ES-I3 (cell line): ENCODE measurements around the gene TMEM130.

ENCODE experiments used
- H3K36me3 ChIP-seq: 2 replicates; pipeline ENCODE4 v1.6.1; 2013; ENCODE audit warnings: mild to moderate bottlenecking, low read length, control low read depth, moderate library complexity; ENCODE audit not compliant: insufficient read depth
- H3K4me1 ChIP-seq: 2 replicates; pipeline ENCODE4 v1.6.1; 2013; ENCODE audit warnings: mild to moderate bottlenecking, control low read depth, low read length; ENCODE audit not compliant: insufficient read depth
- H3K9ac ChIP-seq: 2 replicates; pipeline ENCODE4 v1.6.1; 2013; ENCODE audit warnings: low read depth, mild to moderate bottlenecking, low read length, moderate library complexity
- H3K9me3 ChIP-seq: 2 replicates; pipeline ENCODE4 v1.6.1; 2013; ENCODE audit warnings: mild to moderate bottlenecking, low read length, moderate library complexity; ENCODE audit not compliant: control insufficient read depth, insufficient read depth

Gene TMEM130

DNA sequence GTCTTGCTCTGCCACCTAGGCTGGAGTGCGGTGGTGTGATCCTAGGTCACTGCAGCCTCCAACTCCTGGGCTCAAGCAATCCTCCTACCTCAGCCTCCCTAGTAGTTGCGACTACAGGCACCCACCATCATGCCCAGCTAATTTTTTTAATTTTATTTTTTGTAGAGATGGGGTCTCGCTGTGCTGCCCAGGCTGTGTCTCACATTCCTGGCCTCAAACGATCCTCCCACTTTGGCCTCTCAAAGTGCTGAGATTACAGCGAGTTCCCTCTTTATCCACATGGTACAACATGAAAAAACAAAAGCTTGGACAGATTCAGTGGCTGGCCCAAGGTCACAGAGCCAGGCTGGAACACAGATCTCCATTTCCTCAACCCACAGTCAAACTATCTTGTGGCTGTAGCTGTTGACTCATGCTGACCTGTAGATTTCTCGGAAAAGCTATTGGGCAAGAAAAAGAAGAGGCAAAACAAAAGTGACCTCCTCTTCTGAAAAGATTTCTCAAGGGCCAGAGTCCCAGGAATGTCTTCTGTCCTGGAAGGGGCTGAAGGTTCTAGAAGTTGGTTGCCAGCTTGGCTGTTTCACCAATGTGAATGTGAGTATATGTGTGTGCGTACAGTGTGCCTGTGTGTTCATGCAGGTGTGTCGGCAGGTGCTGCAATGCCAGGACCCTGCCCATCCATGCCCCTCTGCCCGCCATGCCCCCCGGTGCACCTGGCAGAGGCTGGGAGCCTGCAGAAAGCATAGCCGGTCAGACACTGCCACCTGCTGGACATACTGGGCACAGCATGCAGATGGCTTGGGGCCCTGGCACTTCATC lies 28.4 kb downstream of the TMEM130 start:
- Histone ChIP-seq H3K4me1 (no peaks in the 10 kb centered on the region), H3K9ac (no peak overlapping the region), H3K36me3 (no peaks in the 10 kb centered on the region), H3K9me3 (no peaks in the 10 kb centered on the region)

DNA sequence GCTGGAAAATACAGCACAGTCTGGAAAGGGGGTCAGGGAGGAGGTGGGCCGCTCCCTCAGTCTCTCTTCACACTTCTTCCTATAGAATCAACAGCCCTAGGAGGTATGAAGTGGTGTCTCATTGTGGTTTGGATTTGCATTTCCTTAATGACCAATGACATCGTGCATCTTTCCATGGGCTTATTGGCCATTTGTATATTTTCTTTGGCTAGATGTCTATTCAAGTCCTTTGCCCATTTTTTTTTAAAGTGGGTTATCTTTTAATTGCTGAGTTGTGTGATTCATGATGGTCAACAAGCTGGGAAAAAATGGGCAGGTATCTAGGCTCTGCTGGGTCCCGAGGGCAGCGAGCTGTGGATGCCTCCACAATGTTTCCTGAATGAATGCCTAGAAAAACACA lies 29.1 kb downstream of the TMEM130 start:
- no peaks in the 10 kb centered on the region for H3K36me3 ChIP-seq
- no peak overlapping the region for H3K9ac ChIP-seq
- no peaks in the 10 kb centered on the region for H3K4me1 ChIP-seq
- no peaks in the 10 kb centered on the region for H3K9me3 ChIP-seq

DNA sequence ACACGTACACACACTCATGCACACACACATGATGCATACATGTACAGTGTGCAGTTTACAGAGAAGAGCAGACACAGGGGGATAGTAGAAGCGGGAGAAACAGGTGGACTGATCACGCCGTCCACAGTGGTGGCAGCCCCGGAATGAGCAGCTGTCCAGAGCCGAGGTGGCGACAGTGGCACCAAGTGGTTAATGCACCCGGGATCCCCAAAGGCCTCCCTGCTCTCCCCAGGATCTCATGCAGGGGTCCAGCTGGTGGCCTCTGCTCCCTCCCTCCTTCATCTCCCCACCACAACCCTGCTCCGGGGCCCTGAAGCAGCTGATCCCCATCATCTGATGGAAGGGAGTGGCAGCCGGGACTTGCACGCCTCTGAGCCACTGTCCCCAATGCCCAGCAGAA lies 29.7 kb downstream of the TMEM130 start:
- Histone ChIP-seq H3K9ac (no peak overlapping the region), H3K36me3 (no peaks in the 10 kb centered on the region), H3K9me3 (no peaks in the 10 kb centered on the region), H3K4me1 (no peaks in the 10 kb centered on the region)

DNA sequence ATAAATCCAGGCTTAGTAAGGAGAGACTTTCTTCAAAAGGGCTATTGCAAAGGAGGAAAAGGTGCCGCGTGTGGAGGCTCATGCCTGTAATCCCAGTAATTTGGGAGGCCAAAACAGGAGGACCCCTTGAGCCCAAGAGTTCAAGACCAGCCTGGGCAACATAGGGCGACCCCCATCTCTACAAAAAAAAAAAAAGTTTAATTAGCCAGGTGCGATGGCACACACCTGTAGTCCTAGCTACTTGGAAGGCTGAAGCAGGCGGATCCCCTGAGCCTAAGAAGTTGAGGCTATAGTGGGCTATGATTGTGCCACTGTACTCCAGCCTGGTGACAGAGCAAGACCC lies 32.2 kb downstream of the TMEM130 start:
- H3K9me3 ChIP-seq, result no peaks in the 10 kb centered on the region
- H3K36me3 ChIP-seq, result no peaks in the 10 kb centered on the region
- H3K4me1 ChIP-seq, result no peaks in the 10 kb centered on the region
- H3K9ac ChIP-seq, result no peak overlapping the region

DNA sequence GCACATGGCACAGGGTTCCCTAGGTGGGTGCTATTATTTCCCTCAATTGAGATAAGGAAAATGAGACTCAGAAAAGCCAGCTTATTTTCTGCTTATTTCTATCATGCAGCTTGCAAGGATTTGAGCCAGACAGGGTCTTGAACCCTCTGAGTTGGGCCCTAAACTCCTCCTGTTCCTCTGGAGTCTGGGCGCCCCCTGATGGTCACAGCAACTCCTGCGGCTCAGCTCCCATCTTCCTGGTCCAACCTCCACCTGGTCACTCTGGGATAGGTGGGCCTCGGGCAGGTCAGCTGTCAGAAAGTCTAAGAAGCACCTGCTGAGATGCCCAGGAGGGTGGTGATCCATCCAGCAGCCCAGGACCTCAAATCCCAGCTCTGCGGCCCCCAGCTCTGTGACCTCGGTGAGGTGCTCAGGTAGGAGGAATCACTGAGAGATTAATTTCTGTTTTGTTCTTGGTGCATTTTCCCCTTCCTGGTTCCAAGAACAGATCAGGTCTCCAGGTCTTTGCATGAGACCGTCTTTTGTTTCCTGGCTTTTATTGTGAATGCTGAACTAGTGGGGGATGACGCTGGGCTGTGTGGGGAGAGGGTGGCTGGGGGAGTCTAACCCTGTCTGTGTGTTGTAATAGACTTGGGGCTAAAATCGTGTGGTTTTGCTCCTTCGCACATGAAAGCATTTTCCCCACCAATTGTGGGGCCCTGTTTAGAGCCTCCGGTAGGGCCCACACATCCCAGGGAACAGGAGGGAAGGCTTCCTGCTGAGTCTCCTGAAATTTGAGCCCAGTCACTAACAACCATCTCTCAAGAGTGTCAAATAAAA lies 32.8 kb downstream of the TMEM130 start:
- H3K9me3 ChIP-seq, result no peaks in the 10 kb centered on the region
- H3K9ac ChIP-seq, result no peak overlapping the region
- H3K36me3 ChIP-seq, result no peaks in the 10 kb centered on the region
- no peaks in the 10 kb centered on the region for H3K4me1 ChIP-seq

DNA sequence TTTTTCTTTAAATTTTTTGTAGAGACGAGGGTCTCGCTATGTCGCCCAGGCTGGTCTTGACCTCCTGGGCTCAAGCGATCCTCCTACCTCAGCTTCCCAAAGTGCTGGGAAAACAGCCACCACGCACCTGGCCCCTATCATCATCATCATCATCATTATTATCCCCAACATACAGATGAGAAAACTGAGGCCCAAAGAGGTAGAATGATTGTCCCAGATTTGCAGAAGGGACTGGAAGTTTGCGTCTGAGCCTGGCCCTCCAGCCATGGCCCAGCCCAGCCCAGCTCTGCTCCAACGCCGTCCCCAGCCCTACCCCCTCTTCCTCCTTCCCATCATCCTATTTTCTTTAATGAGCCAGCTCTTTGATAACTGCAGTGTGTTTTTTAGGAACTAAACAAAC lies 34.9 kb downstream of the TMEM130 start:
- H3K9me3 ChIP-seq, result no peaks in the 10 kb centered on the region
- H3K36me3 ChIP-seq, result no peaks in the 10 kb centered on the region
- no peaks in the 10 kb centered on the region for H3K4me1 ChIP-seq

DNA sequence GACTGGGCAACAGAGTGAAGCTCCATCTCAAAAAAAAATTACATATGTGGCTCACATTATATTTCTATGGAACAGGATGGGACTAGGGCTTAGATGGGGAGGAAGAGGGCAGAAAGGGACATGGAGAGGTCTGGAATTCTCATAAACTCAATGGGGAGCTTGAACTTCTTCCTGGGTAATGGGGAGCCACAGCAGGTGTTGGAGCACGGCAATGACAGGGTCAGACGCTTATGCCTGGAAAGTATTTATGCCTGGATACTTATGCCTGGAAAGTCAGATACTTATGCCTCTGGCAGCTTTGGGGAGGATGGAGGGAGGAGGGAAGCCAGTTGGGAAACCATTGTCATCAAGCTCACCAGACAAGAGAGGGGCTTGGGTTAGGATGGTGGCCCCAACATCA lies 36.8 kb downstream of the TMEM130 start:
- H3K36me3 ChIP-seq, result no peaks in the 10 kb centered on the region
- H3K9me3 ChIP-seq, result no peaks in the 10 kb centered on the region
- no peak overlapping the region for H3K9ac ChIP-seq
- H3K4me1 ChIP-seq, result no peaks in the 10 kb centered on the region

More for the DNA sequence above, 34.9 kb downstream of the TMEM130 start:
- H3K9ac ChIP-seq, result no peak overlapping the region

DNA sequence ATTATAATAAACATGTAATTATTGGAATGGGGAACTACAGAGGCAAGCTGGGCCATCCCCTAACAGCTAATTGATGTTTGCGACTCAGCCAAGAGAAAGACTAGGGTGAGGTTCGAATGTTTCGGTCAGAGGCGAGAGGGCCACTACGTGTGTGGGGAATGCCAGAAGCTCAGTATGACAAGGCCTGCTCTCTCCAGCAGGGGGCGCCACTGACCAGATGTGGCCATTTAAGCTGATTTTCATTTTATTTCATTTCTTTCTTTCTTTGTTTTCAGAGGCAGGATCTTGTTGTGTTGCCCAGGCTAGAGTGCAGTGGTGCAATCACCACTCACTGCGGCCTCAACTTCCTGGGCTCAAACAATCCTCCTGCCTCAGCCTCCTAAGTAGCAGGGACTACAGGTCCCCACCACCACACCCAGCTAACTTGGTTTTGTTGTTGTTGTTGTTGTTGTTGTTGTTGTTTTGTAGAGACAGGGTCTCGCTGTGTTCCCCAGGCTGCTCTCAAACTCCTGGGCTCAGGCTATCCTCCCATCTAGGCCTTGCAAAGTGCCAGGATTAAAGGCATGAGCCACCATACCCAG lies 38.1 kb downstream of the TMEM130 start:
- H3K9me3 ChIP-seq, result no peaks in the 10 kb centered on the region
- H3K9ac ChIP-seq, result no peak overlapping the region
- no peaks in the 10 kb centered on the region for H3K4me1 ChIP-seq
- H3K36me3 ChIP-seq, result no peaks in the 10 kb centered on the region

DNA sequence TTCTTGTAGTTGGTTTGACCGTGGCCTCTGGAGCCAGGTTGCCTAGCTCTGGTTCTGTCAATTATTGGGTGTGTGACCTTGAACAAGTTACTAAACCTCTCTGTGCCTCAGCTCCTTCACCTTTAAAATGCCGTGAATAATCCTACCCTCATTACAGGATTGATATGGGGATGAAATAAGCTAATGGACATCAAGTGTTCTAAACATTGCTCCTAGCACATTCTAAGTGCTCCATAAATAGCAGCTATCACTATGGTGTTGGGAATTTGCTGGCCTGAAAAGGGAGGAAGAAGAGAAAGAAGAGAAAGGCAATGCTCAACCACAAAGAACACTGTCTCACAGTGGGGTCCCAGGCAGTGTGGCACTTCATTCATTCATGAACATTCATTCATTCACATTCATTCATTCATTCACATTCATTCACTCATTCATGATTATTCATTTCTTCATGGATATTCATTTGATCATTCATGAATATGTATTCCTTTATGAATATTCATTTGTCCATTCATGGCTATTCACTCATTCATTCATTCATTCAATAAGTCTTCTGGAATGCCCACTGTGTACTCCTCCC lies 38.8 kb downstream of the TMEM130 start:
- H3K36me3 ChIP-seq, result no peaks in the 10 kb centered on the region
- no peak overlapping the region for H3K9ac ChIP-seq
- H3K4me1 ChIP-seq, result no peaks in the 10 kb centered on the region
- no peaks in the 10 kb centered on the region for H3K9me3 ChIP-seq

DNA sequence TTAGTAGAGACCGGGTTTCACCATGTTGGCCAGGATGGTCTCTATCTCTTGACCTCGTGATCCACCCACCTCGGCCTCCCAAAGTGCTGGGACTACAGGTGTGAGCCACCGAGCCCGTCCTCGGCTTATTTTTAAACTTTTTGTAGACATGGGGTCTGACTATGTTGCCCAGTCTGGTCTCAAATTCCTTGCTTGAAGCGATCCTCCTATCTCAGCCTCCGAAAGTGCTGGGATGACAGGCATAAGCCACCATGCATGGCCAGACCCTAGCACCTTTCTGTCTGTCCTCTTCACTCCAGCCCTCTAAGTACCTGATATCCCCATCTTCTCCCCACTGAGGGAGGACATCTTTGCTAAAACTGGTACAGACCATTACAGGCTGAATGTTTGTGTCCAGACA lies 41.4 kb downstream of the TMEM130 start:
- H3K36me3 ChIP-seq, result no peaks in the 10 kb centered on the region
- H3K9ac ChIP-seq, result no peak overlapping the region

DNA sequence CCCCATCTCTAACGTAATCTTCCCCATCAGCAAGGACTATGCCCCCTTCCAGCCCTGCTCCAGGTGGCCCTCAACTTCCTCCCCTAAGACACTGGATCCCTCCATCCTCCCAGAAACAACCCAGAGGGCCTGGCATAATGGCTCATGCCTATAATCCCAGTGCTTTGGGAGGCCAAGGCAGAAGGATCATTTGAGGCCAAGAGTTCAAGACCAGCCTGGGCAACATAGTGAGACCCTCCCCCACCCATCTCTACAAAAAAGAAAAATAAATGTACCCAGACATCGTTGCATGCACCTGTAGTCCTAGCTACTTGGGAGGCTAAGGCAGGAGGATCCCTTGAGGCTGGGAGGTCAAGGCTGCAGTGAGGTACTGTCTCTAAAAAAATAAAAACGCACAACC lies 42.6 kb downstream of the TMEM130 start:
- H3K9me3 ChIP-seq, result no peaks in the 10 kb centered on the region
- no peaks in the 10 kb centered on the region for H3K36me3 ChIP-seq
- H3K9ac ChIP-seq, result no peak overlapping the region
- peaks cover 3% of the 10 kb centered on the region; the same call in 1 of the 2 replicates for H3K4me1 ChIP-seq

More for the DNA sequence above, 41.4 kb downstream of the TMEM130 start:
- no peaks in the 10 kb centered on the region for H3K4me1 ChIP-seq
- no peaks in the 10 kb centered on the region for H3K9me3 ChIP-seq

DNA sequence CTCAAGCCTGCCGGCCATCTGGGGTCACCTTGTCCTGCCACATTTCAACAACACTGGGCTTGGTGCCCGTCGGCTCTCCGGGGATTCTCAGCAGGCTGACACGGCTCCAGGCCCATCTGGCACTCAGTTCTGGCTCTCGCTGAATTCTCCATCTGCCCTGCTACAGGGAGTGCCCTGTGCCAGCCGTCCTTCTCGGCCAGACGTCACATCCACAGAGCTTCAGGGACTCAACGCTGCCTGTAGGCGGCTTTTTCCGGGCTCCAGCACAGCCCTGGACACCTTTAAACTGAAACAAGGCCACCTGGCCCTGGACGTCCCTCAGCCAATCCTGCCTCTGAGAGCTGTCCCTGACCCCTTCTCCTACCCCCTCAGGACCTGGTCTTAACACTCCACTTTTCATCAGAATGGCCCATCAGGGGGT lies 43.0 kb downstream of the TMEM130 start:
- no peaks in the 10 kb centered on the region for H3K36me3 ChIP-seq
- no peaks in the 10 kb centered on the region for H3K9me3 ChIP-seq
- no peak overlapping the region for H3K9ac ChIP-seq
- H3K4me1 ChIP-seq, result peaks cover 4% of the 10 kb centered on the region; the same call in 1 of the 2 replicates

DNA sequence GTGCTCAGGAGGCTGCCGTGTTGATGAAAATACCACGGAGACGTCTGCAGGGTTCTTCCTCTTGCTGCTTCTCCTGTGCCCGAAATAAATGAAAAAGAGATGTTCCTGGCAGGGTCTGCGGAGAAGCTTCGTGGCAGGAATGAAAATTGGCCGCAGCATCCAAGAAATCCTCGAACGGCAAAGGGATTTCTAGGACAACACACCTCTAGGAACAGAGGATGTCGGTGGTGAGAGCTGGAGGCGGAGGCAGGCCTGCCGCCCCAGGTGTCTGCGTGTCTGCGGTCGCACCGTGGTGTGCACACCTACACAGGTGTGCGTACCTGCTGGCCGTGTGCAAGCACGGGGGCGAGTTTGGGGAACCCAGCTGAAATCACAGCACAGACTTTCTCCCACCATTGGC lies 43.4 kb downstream of the TMEM130 start:
- H3K36me3 ChIP-seq, result no peaks in the 10 kb centered on the region
- H3K9ac ChIP-seq, result no peak overlapping the region
- H3K4me1 ChIP-seq, result peaks cover 4% of the 10 kb centered on the region; the same call in 1 of the 2 replicates
- H3K9me3 ChIP-seq, result no peaks in the 10 kb centered on the region

DNA sequence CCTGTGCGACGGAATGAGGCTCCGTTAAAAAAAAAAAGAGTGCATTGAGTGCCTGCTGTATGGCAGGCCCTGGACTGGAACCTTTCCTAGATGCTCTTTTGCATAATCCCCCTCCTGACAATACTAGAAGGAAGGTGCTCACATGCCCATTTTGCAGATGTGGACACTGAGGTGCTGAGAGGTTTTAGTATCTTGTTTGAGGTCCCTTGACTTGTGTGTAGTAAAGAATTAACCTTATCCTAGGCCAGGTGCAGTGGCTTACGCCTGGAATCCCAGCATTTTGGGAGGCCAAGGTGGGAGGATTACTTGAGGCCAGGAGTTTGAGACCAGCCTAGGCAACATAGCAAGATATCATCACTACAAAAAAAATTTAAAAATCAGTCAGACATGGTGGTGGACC lies 46.6 kb downstream of the TMEM130 start:
- no peaks in the 10 kb centered on the region for H3K36me3 ChIP-seq
- no peak overlapping the region for H3K9ac ChIP-seq
- H3K4me1 ChIP-seq, result peaks cover 4% of the 10 kb centered on the region; the same call in 1 of the 2 replicates
- H3K9me3 ChIP-seq, result no peaks in the 10 kb centered on the region
